Uterus (tissue), 4 donors: ENCODE measurements around the gene BMP2. TPM values are rescaled to one million over a fixed set of nuclear protein-coding genes. Genes with fewer than 3 reads are reported as not detected.
A peak's percentile ranks its signal among the peaks of the same experiment; 100 is the strongest.

Experiments used
- DNase-seq, 2 donors: peaks; one replicate each; pipeline ENCODE4 v3.0.0-alpha.2; 2019 to 2020
- H3K27ac ChIP-seq, 2 donors: fragments of 200-600 bp; sonication (generic); 1 replicate in 1 of 2; 2 replicates in 1 of 2; pipeline ENCODE4 v1.5.1; 2016 to 2018
- H3K27me3 ChIP-seq, 2 donors: fragments of 200-600 bp; sonication (generic); one replicate each; pipeline ENCODE4 v1.5.1; 2018 to 2019; ENCODE audit warnings: control low read depth in 1 of 2
- H3K36me3 ChIP-seq, 2 donors: fragments of 200-600 bp; sonication (generic); one replicate each; pipeline ENCODE4 v1.5.1; 2019; ENCODE audit warnings: control low read depth in 1 of 2
- H3K4me1 ChIP-seq, 2 donors: fragments of 200-600 bp; sonication (generic); one replicate each; pipeline ENCODE4 v1.5.1; 2018 to 2019; ENCODE audit warnings: control low read depth in 1 of 2
- H3K4me3 ChIP-seq, 2 donors: fragments of 200-600 bp; sonication (generic); 1 replicate in 1 of 2; 2 replicates in 1 of 2; pipeline ENCODE4 v1.5.1; 2018 to 2019; ENCODE audit warnings: mild to moderate bottlenecking in 1 of 2
- H3K9me3 ChIP-seq, 2 donors: fragments of 200-600 bp; sonication (generic); one replicate each; pipeline ENCODE4 v1.5.1; 2019; ENCODE audit warnings: control low read depth in 1 of 2
- POLR2A ChIP-seq, 2 donors: fragments of 450-650 bp; IDR thresholded peaks; one replicate each; pipeline ENCODE4 v1.6.1; 2016; ENCODE audit warnings: antibody characterized with exemption in 2 of 2, mild to moderate bottlenecking in 1 of 2, moderate library complexity in 1 of 2
- intact Hi-C: fragments of 100-400 bp; cut with DNase I; formaldehyde crosslinking; loops from one replicate; pipeline ENCODE4 v1.15.1; 2023; ENCODE audit warnings: low total_unique reads
- total RNA-seq, 4 donors: library from RNA; depleted of rRNA in 3 of 4; stranded (reverse); fragments of >200 nt in 3 of 4; gene quantifications; one replicate each; pipeline versions ENCODE4 v1.1.0 to v1.2.4, GENCODE V29; 2014 to 2023
- TF ChIP-seq, protein P1 (sequence below), 4 experiments: fragments of 200-600 bp in 2 of 4; fragments of 450-650 bp in 2 of 4; sonication (generic) in 2 of 4; IDR thresholded peaks; one replicate each; pipeline ENCODE4 v1.5.1; 2016 to 2019; ENCODE audit warnings: antibody characterized with exemption in 4 of 4, mild to moderate bottlenecking in 2 of 4, moderate library complexity in 1 of 4
- donor health status: DM: yes; HTN: yes; CAD: no.

Gene BMP2
- 10 to 100 TPM in 1 of 4 donors, 1 to 10 TPM in 3; 2.1 to 17.0 (median 4.9) TPM for total RNA-seq

DNA sequence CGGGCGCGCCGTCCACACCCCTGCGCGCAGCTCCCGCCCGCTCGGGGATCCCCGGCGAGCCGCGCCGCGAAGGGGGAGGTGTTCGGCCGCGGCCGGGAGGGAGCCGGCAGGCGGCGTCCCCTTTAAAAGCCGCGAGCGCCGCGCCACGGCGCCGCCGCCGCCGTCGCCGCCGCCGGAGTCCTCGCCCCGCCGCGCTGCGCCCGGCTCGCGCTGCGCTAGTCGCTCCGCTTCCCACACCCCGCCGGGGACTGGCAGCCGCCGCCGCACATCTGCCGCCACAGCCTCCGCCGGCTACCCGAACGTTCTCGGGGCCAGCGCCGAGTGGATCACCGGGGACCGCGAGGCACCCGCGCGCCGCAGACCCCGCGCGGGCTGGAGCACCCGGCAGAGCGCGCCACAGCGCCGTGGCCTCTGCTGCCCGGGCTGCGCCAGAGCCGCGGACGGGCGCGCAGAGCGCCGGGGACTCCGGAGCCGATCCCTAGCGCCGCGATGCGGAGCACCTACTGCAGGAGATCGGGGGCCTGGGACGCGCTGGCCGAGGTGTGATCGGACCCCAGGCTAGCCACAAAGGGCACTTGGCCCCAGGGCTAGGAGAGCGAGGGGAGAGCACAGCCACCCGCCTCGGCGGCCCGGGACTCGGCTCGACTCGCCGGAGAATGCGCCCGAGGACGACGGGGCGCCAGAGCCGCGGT, at the start of gene BMP2:
TSS of gene BMP2 (plus strand) at position 151 of the 692 bp plus-strand sequence. CDS start 2,441 bp downstream, outside the sequence.
- Histone ChIP-seq H3K4me1 (no peaks in the 10 kb centered on the region), H3K36me3 (no peaks in the 10 kb centered on the region), H3K9me3 (no peaks in the 10 kb centered on the region), H3K27ac (peak within 1 kb of the TSS; percentile 62 to 72), H3K4me3 (peak within 1 kb of the TSS; percentile 50 to 63), H3K27me3 (no peaks in the 10 kb centered on the region)
- TF ChIP-seq, protein P1, sequence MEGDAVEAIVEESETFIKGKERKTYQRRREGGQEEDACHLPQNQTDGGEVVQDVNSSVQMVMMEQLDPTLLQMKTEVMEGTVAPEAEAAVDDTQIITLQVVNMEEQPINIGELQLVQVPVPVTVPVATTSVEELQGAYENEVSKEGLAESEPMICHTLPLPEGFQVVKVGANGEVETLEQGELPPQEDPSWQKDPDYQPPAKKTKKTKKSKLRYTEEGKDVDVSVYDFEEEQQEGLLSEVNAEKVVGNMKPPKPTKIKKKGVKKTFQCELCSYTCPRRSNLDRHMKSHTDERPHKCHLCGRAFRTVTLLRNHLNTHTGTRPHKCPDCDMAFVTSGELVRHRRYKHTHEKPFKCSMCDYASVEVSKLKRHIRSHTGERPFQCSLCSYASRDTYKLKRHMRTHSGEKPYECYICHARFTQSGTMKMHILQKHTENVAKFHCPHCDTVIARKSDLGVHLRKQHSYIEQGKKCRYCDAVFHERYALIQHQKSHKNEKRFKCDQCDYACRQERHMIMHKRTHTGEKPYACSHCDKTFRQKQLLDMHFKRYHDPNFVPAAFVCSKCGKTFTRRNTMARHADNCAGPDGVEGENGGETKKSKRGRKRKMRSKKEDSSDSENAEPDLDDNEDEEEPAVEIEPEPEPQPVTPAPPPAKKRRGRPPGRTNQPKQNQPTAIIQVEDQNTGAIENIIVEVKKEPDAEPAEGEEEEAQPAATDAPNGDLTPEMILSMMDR (IDR thresholded peaks at IDR 0.05), result peak in 2 of 4 experiments; percentile 7 to 15
- peak in 1 of 2 donors; percentile 32 for TF ChIP-seq POLR2A (IDR thresholded peaks at IDR 0.05)
- intact Hi-C loops, result no loop called here
- DNase-seq, result peak in 1 of 2 donors; percentile 53

DNA sequence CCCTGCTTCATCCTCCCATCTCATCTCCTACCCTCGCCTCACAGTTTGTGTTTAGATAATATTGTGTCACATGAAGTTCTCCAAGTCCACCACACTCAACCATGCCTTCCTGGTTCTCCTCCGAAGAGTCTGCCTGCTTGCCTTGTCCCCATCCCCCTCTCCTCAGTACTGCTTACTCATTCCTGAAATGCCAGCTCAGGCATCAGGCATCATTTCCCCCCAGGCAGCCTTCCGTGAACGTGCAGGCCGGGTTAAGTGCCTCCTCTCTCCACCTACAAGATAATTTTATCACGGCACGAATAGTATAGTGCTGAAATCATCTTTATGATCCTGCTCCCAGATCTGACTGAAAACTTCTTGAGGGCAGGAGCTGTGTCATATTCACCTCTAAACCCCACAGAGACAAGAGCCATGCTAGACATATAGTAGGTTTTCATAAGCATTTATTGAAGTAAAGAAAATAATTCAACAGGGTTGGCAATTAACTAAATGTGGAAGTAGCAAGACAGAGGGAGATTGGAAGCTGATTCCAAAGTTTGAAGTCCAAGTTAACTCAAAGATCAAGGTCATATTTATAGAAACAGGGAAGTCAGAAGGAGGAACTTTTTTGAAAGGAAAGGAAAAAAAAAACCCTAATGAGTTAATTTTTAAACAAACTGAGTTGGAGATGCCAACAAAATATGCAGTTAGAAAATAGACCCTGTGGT, 48.7 kb upstream of the BMP2 start:
- TF ChIP-seq, protein P1 (IDR thresholded peaks at IDR 0.05), result no peak
- TF ChIP-seq POLR2A (IDR thresholded peaks at IDR 0.05), result no peak
- no peak for DNase-seq
- no peaks in the 10 kb centered on the region for H3K9me3 ChIP-seq
- intact Hi-C loops, result no loop called here
- no peaks in the 10 kb centered on the region for H3K27me3 ChIP-seq
- no peak overlapping the region for H3K4me3 ChIP-seq
- no peak overlapping the region for H3K27ac ChIP-seq
- no peaks in the 10 kb centered on the region for H3K36me3 ChIP-seq
- no peaks in the 10 kb centered on the region for H3K4me1 ChIP-seq

DNA sequence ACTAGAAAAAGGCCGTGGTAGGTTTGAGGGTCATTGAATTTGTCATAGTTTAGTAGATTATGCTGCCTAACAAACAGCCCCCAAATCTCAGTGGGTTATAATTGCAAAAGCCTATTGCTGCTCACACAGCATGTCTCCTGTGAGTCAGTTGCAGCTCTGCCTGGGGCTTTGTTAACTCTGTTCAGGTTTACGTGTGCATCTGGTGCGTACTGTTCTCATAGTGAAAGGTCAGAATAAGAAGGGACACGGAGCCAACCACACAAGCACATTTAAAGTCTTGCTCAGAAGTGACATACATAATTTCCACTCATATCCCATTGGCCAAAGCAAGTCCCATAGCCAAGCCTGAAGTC, 48.1 kb upstream of the BMP2 start:
- no peak for TF ChIP-seq POLR2A (IDR thresholded peaks at IDR 0.05)
- TF ChIP-seq, protein P1 (IDR thresholded peaks at IDR 0.05), result no peak
- intact Hi-C loops, result no loop called here

DNA sequence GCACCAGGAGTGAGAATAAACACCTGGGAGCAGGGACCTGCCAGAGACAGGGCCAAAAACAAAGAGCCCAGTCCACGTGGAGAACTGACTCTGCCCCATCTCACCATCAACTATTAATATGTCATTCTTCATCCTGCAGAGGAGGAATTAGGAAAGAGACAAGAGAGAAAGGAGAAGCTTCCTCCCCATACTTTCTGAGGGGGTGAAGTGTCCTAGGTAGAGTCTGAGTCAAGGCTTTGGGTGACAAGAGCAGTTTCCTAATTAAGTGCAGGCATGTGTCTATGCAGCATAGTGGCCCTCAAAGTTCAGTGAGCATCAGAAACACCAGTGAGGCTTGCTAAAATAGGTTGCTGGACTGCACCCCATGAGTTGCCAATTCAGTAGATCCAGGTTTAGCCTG, 40.7 kb upstream of the BMP2 start:
- Histone ChIP-seq H3K4me1 (no peaks in the 10 kb centered on the region), H3K9me3 (no peaks in the 10 kb centered on the region), H3K27ac (no peak overlapping the region), H3K4me3 (no peak overlapping the region), H3K27me3 (no peaks in the 10 kb centered on the region), H3K36me3 (no peaks in the 10 kb centered on the region)
- TF ChIP-seq POLR2A (IDR thresholded peaks at IDR 0.05), result no peak
- TF ChIP-seq, protein P1 (IDR thresholded peaks at IDR 0.05), result no peak
- no peak for DNase-seq
- intact Hi-C loops, result no loop called here

More for the DNA sequence above, 48.1 kb upstream of the BMP2 start:
- Histone ChIP-seq H3K4me1 (no peaks in the 10 kb centered on the region), H3K4me3 (no peak overlapping the region), H3K9me3 (no peaks in the 10 kb centered on the region), H3K36me3 (no peaks in the 10 kb centered on the region), H3K27ac (no peak overlapping the region), H3K27me3 (no peaks in the 10 kb centered on the region)
- no peak for DNase-seq

DNA sequence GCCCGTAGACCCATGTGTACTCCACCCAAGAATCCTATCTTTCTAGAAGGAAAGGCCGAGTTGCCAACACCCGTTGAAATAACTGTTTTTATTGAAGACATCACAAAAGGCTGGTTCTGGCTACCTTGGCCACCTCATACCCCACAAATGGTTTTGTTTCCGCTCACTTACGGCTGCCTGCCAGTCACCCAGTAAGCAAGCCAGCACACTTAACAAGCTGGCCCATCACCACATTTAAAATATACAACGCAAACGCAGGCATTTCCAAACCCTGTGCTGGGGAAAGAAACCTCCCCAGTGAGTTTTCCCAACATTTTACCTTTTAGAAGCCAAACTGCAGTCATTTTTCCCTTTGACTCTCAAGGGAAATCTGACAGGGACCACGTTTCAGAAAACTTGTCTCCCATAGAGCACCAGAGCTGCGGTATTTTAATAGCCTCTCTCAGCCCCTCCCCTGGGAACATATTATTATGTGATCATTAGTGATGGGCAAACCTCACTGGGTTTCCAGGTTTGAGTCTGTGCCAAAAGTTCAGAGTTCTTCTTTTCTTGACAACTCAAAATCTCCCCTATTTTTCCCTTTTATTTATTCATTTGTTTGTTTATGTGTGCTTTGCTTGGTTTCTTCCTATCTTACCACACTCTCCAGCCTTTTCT, 36.7 kb upstream of the BMP2 start:
- DNase-seq, result no peak
- no peak overlapping the region for H3K27ac ChIP-seq
- H3K9me3 ChIP-seq, result no peaks in the 10 kb centered on the region
- H3K36me3 ChIP-seq, result no peaks in the 10 kb centered on the region
- intact Hi-C loops, result no loop called here
- no peak overlapping the region for H3K4me3 ChIP-seq
- no peaks in the 10 kb centered on the region for H3K4me1 ChIP-seq
- TF ChIP-seq, protein P1 (IDR thresholded peaks at IDR 0.05), result no peak
- no peak for TF ChIP-seq POLR2A (IDR thresholded peaks at IDR 0.05)
- no peaks in the 10 kb centered on the region for H3K27me3 ChIP-seq
